ENCODE data around the gene ATG2A.

The ATG2A gene

GRCh38 chr11:64883575-64883974 is 33.4 kb downstream of the ATG2A start:
- DNase-seq: no peak

- DNase-seq: no peak
These were observed 34.8 kb downstream of the ATG2A start for GRCh38 chr11:64882243-64882642.

- DNase-seq: no peak
These were observed 35.5 kb downstream of the ATG2A start for GRCh38 chr11:64881476-64881875.

GRCh38 chr11:64880240-64881001 is 36.6 kb downstream of the ATG2A start:
- no peak for DNase-seq

GRCh38 chr11:64879244-64879900 is 37.6 kb downstream of the ATG2A start:
- no peak for DNase-seq

GRCh38 chr11:64878494-64879243 is 38.3 kb downstream of the ATG2A start, which contains the start of gene EHD1:
EHD1 (minus strand) TSS chr11:64878621; CDS start chr11:64878464, 157 bp downstream.
- peak; percentile 100 for DNase-seq

- no peak for DNase-seq
These were observed 38.9 kb downstream of the ATG2A start for GRCh38 chr11:64878223-64878493.

- DNase-seq: no peak
These were observed 39.4 kb downstream of the ATG2A start for GRCh38 chr11:64877390-64878222.

GRCh38 chr11:64876835-64877341 is 40.1 kb downstream of the ATG2A start:
- no peak for DNase-seq

GRCh38 chr11:64876229-64876750 is 40.7 kb downstream of the ATG2A start:
- no peak for DNase-seq

- DNase-seq: no peak
These were observed 41.4 kb downstream of the ATG2A start for GRCh38 chr11:64875369-64876228.

- no peak for DNase-seq
These were observed 42.4 kb downstream of the ATG2A start for GRCh38 chr11:64874308-64875240.

GRCh38 chr11:64872790-64873488 is 44.1 kb downstream of the ATG2A start:
- no peak for DNase-seq

- no peak for DNase-seq
These were observed 45.5 kb downstream of the ATG2A start for GRCh38 chr11:64871492-64871891.

GRCh38 chr11:64870893-64871466 is 46.0 kb downstream of the ATG2A start:
- no peak for DNase-seq

- no peak for DNase-seq
These were observed 46.7 kb downstream of the ATG2A start for GRCh38 chr11:64870176-64870892.

GRCh38 chr11:64869571-64870175 is 47.3 kb downstream of the ATG2A start:
- DNase-seq: no peak

Measured in right forelimb (tissue), 1 donor.